K562 (cell line): ENCODE measurements around the gene AGPAT2. TPM values are rescaled to one million over a fixed set of nuclear protein-coding genes. Genes with fewer than 3 reads are reported as not detected.

Experiments used
- CBX1 ChIP-seq: sonication (generic); IDR thresholded peaks from 2 replicates; pipeline ENCODE4 v1.6.1; 2016; ENCODE audit warnings: antibody characterized with exemption, low read depth, mild to moderate bottlenecking
- DNMT1 ChIP-seq: fragments of 450-650 bp; IDR thresholded peaks from 2 replicates; pipeline ENCODE4 v1.6.1; 2016; ENCODE audit warnings: antibody characterized with exemption, mild to moderate bottlenecking
- MED1 ChIP-seq: sonication (generic); formaldehyde crosslinking; IDR thresholded peaks from 2 replicates; pipeline ENCODE4 v1.8.1; 2023; ENCODE audit warnings: missing genetic modification reagents, borderline replicate concordance
- NCOA1 ChIP-seq: fragments of 450-650 bp; IDR thresholded peaks from 2 replicates; pipeline ENCODE4 v1.6.1; 2016; ENCODE audit warnings: low read depth
- POLR3A ChIP-seq: IDR thresholded peaks from 2 replicates; pipeline ENCODE4 v1.6.1; 2011; ENCODE audit warnings: borderline replicate concordance, mild to moderate bottlenecking, moderate library complexity; ENCODE audit not compliant: insufficient read length, insufficient read depth; ENCODE audit errors: extremely low read depth
- SMC3 ChIP-seq: conservative IDR thresholded peaks from 2 replicates; pipeline ENCODE4 v1.6.1; 2011; ENCODE audit warnings: low read depth, low read length, improper control_type of control experiment; ENCODE audit not compliant: insufficient read depth
- U2AF1 ChIP-seq: fragments of 200-400 bp; formaldehyde crosslinking; optimal IDR thresholded peaks from 2 replicates; pipeline ENCODE3; 2017; ENCODE audit warnings: mild to moderate bottlenecking, low read depth, low read length, moderate library complexity
- ZNF133 ChIP-seq: fragments of 250-450 bp; sonication (Bioruptor Pico); IDR thresholded peaks from 2 replicates; pipeline ENCODE4 v1.4.0; 2020; ENCODE audit warnings: mild to moderate bottlenecking
- ZNF263 ChIP-seq: sonication (generic); formaldehyde crosslinking; IDR thresholded peaks from 2 replicates; pipeline ENCODE4 v1.8.0; 2022; ENCODE audit warnings: mild to moderate bottlenecking, missing genetic modification reagents, borderline replicate concordance
- polyA plus RNA-seq, 8 experiments: library from polyadenylated mRNA; depleted of rRNA in 4 of 8; stranded (reverse) in 5 of 8; unstranded in 3 of 8; fragments of >200 nt; fragmentation: Nextera tagmentation in 2 of 8; fragmentation: Illumina TruSeq in 1 of 8; extraction: Ambion mirVana in 2 of 8; extraction: Trizol in 1 of 8; gene quantifications; 2 replicates each; pipeline versions ENCODE4 v1.2.1 to v1.2.3, GENCODE V29; 2011 to 2014; ENCODE audit warnings: inconsistent platforms in 1 of 8, missing spikeins in 1 of 8
- total RNA-seq, 7 experiments: library from RNA; depleted of rRNA in 6 of 7; stranded (reverse); fragments of >200 nt in 6 of 7; fragmentation: Illumina TruSeq in 2 of 7; extraction: Trizol in 2 of 7; gene quantifications; 2 replicates each; pipeline versions ENCODE4 v1.2.1 to v1.2.3, GENCODE V29; 2011 to 2021; ENCODE audit warnings: low replicate concordance in 1 of 7
- TF ChIP-seq, protein P1 (sequence below): fragments of 250-450 bp; sonication (Bioruptor Pico); IDR thresholded peaks from 2 replicates; pipeline ENCODE4 v1.5.0; 2021; ENCODE audit warnings: mild to moderate bottlenecking, moderate library complexity
- TF ChIP-seq, protein P2 (sequence below): fragments of 200-800 bp; sonication (Bioruptor generic); IDR thresholded peaks from 2 replicates; pipeline ENCODE4 v1.6.1; 2016; ENCODE audit warnings: missing genetic modification characterization, missing compliant biosample characterization
- TF ChIP-seq, protein P3 (sequence below): sonication (generic); formaldehyde crosslinking; IDR thresholded peaks from 2 replicates; pipeline ENCODE4 v1.8.0; 2023; ENCODE audit warnings: mild to moderate bottlenecking, missing genetic modification reagents

The AGPAT2 gene
- total and polyA plus RNA-seq, 9 of the 15 experiments (the other 6 are each of a cell fraction or from before 2014, with no cell fraction given): 0.13 to 54.5 (median 23.9) TPM

GRCh38 chr9:136664000-136664915 is 23.0 kb downstream of the AGPAT2 start (continued):
- TF ChIP-seq, protein P1, sequence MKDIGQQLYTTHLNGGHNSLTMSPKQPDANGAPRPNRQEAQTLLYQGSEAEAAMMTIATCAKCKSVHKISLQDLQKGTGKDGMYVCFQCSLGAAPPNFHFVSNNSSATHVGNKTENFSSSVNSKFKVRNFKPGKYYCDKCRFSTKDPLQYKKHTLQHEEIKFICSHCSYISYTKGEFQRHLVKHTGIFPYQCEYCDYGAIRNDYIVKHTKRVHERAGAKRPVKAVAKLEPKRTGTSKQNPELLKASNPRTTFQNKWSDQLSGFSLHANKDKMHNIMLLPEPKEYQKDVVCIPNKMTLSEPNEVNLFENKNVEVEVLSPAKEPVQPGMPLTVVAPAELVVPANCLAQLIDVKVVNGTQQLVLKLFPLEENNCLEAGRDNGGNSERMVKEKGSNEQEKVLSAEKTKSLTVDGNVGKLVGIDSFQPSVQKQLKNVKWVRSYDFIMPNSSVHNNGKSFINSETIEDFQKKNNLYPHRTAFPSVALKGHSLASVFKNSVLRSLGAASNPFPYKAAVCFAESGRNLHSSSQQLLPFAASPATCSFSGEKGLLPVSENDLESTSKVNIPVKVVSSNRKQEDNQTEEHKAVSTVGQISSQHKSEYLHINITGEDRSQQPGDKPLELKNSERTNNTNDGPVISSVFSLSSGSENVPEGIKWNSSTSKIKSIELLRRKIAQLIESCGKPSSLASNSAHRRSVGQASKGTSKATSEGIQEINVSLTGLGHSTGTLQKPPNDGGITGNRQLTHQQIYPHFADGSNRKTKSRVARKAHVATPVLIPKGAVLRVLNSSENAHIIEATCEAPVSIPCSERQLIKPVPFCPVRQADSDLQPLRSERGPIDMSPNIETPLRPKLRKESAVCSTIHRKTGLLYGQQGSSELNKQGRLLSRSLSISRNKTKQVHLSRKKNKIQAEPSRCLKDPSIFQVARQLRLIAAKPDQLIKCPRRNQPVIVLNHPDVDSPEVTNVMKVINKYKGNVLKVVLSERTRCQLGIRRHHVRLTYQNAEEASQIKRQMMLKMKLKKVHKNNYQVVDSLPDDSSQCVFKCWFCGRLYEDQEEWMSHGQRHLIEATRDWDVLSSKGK: no peak
- TF ChIP-seq, protein P2, sequence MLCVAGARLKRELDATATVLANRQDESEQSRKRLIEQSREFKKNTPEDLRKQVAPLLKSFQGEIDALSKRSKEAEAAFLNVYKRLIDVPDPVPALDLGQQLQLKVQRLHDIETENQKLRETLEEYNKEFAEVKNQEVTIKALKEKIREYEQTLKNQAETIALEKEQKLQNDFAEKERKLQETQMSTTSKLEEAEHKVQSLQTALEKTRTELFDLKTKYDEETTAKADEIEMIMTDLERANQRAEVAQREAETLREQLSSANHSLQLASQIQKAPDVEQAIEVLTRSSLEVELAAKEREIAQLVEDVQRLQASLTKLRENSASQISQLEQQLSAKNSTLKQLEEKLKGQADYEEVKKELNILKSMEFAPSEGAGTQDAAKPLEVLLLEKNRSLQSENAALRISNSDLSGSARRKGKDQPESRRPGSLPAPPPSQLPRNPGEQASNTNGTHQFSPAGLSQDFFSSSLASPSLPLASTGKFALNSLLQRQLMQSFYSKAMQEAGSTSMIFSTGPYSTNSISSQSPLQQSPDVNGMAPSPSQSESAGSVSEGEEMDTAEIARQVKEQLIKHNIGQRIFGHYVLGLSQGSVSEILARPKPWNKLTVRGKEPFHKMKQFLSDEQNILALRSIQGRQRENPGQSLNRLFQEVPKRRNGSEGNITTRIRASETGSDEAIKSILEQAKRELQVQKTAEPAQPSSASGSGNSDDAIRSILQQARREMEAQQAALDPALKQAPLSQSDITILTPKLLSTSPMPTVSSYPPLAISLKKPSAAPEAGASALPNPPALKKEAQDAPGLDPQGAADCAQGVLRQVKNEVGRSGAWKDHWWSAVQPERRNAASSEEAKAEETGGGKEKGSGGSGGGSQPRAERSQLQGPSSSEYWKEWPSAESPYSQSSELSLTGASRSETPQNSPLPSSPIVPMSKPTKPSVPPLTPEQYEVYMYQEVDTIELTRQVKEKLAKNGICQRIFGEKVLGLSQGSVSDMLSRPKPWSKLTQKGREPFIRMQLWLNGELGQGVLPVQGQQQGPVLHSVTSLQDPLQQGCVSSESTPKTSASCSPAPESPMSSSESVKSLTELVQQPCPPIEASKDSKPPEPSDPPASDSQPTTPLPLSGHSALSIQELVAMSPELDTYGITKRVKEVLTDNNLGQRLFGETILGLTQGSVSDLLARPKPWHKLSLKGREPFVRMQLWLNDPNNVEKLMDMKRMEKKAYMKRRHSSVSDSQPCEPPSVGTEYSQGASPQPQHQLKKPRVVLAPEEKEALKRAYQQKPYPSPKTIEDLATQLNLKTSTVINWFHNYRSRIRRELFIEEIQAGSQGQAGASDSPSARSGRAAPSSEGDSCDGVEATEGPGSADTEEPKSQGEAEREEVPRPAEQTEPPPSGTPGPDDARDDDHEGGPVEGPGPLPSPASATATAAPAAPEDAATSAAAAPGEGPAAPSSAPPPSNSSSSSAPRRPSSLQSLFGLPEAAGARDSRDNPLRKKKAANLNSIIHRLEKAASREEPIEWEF (CRISPR knock-in tag): no peak
- TF ChIP-seq POLR3A (no peak), ZNF133 (CRISPR knock-in tag) (no peak), ZNF263 (CRISPR knock-in tag) (no peak), DNMT1 (no peak), SMC3 (no peak), NCOA1 (no peak), U2AF1 (no peak), MED1 (CRISPR knock-in tag) (no peak), CBX1 (0 out of 2 replicates have a peak, but pooled peaks have one; percentile 17)
- TF ChIP-seq, protein P3, sequence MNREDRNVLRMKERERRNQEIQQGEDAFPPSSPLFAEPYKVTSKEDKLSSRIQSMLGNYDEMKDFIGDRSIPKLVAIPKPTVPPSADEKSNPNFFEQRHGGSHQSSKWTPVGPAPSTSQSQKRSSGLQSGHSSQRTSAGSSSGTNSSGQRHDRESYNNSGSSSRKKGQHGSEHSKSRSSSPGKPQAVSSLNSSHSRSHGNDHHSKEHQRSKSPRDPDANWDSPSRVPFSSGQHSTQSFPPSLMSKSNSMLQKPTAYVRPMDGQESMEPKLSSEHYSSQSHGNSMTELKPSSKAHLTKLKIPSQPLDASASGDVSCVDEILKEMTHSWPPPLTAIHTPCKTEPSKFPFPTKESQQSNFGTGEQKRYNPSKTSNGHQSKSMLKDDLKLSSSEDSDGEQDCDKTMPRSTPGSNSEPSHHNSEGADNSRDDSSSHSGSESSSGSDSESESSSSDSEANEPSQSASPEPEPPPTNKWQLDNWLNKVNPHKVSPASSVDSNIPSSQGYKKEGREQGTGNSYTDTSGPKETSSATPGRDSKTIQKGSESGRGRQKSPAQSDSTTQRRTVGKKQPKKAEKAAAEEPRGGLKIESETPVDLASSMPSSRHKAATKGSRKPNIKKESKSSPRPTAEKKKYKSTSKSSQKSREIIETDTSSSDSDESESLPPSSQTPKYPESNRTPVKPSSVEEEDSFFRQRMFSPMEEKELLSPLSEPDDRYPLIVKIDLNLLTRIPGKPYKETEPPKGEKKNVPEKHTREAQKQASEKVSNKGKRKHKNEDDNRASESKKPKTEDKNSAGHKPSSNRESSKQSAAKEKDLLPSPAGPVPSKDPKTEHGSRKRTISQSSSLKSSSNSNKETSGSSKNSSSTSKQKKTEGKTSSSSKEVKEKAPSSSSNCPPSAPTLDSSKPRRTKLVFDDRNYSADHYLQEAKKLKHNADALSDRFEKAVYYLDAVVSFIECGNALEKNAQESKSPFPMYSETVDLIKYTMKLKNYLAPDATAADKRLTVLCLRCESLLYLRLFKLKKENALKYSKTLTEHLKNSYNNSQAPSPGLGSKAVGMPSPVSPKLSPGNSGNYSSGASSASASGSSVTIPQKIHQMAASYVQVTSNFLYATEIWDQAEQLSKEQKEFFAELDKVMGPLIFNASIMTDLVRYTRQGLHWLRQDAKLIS (CRISPR knock-in tag): no peak
